NCI-H2196 (cell line): ENCODE measurements around the gene PEAR1.

Experiments
- DNase-seq: peaks from one replicate; lab custom pipeline; 2025; ENCODE audit not compliant: unreplicated experiment; lab: John Stamatoyannopoulos, UW

Gene PEAR1

DNA sequence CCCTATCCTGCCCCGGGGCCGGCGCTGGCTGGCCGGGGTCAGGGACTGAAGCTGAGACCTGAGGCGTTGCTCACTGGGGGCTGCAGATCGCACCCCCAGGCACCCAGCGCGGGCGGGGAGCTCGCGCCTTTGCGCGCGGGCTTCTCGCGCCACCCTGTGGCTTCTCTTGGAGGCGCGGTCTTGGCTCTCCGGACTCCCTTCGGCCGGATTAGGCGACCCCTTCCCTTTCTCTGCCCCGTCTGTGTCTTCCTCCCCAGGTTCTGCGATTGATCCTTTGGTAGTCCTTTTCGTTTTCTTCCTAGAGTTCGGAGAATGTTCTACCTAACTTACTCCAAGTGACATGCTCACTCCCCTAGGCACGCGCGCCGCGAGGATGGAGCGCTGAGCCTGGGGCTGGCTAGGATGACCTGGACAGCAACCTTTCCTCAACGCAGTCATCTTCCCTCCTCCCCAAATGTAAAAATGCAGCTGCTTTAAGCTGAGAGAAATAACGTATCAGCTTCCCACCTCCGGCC, 33.3 kb upstream of the PEAR1 start:
- peak; percentile 75 for DNase-seq

DNA sequence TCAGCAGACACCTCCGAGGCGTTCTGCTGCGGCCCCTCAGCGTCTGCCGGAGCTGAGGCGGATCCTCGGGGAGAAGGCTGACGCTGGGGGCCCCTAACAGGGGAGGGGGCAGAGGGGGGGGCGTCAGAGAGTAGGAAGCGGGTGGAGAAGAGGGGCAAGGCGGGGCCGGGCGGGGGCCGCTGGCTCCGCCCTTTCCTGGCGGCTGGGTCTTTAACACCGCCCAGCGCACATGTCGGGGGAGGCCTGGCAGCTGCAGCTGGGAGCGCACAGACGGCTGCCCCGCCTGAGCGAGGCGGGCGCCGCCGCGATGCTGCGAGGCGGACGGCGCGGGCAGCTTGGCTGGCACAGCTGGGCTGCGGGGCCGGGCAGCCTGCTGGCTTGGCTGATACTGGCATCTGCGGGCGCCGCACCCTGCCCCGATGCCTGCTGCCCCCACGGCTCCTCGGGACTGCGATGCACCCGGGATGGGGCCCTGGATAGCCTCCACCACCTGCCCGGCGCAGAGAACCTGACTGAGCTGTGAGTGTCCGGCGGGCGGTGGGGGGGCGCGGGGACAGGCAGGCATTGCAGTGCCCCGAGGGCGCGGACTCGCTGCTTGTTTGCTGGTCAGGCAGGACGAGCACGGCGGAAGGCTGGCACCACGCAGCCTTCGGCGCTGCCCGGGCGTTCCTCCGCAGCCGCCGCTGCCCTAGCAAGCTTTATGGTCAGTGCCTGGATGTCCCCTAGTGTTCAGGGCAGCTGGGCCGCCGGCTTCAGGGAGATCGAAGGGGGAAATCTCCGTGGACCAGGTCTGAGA, 32.7 kb upstream of the PEAR1 start, which contains the start of gene NTRK1:
Gene NTRK1 (plus strand): TSS at position 238 of the 796 bp plus-strand sequence. CDS start 70 bp downstream, at position 308.
- DNase-seq, result peak; percentile 83

DNA sequence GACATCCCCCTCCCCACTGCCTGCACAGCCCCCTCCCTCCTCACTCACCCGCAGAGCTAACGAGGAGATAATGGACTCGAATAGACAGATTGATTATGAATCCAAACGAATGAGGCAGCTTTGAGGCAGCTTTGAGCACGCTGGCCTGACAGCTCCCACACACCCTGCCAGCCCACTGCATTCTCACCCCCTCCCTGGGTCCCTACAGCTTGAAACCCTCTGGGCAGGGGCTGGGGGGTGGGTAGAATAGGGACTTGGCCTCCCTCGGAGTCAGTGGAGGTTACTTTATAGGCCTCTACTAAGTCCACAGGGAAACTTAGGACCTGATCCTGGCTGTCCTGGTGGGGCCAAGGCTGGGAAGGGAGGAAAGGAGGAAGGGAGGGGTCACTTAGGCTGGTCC, 30.9 kb upstream of the PEAR1 start:
- DNase-seq, result no peak

DNA sequence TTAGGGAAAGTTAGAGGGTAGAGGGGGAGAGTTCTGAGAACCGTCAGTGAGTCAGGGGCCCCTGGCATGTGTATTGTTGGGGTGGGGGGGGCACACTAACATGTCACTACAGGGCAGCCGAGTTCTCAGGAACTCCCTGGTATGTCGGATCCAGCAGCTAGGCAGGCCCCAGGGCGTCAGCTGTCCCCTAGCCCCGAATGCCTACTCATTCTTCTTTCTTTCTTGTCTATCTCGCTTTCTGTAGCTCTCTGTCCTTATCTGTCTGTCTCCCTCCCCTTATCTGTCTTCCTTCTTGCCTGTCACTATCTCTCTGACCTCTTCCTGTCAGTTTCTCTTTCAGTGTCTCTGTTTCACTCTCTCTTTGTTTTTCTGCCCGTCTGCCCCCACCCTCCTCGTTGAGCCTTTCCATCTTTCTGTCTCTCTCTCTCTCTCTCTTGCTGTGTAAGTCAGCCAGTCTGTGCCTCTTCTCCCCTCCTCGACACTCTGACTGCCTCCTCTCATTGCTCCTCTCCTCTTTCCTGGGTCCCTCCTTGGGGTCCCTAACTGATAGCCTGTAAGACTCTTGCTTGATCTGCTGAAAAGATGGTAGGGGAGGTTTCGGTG, 30.4 kb upstream of the PEAR1 start:
- DNase-seq, result no peak

DNA sequence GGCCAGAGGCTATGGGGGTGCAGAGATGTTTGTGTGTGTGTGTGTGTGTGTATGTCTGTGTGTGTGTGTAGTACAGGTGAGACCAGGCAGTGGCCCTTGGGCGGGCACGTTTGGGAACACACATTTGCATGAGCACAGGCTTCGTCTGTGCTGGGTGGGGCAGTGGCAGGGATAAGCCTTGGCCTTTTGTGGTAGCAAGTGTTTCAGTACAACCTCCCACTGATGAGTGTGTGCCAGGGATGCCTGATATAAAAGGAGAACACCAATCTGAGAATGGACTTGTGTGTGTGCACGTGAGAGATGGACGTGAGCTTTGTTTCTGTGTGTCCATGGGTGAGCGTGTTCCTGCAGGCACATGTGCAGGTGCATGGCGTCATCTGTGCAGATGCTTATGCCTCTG, 29.9 kb upstream of the PEAR1 start:
- DNase-seq, result no peak

DNA sequence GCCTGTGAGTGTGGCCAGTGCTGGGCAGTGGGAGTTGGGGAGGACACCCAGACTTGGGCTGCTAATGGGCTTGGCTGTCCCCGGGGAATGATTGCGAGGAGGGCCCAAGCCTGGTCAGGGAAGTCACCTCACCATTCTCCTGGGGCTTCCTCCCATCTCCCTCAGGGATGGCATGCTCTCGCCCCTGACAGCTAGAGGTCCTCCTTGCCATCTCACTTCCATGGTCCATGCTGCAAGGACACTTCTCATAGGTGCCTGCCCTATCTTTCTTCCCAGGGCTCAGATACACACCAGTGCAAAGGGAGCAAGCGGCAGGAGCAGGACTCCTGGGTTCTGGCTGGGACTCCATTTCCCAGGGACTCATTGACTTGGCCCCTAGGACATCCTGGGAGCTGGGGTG, 28.7 kb upstream of the PEAR1 start:
- no peak for DNase-seq

DNA sequence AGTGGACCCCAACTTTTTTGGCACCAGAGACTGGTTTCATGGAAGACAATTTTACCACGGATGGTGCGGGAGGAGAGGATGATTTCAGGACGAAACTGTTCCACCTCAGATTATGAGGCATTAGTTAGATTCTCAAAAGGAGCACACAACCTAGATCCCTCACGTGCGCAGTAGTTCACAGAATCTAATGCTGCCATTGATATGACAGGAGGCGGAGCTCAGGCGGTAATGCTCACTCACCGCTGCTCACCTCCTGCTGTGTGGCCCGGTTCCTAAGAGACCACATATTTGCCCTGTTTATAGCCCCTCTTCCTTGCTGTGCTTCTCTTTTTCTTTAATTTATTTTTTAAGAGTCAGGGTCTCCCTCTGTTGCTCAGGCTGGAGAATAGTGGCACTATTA, 28.3 kb upstream of the PEAR1 start:
- no peak for DNase-seq

DNA sequence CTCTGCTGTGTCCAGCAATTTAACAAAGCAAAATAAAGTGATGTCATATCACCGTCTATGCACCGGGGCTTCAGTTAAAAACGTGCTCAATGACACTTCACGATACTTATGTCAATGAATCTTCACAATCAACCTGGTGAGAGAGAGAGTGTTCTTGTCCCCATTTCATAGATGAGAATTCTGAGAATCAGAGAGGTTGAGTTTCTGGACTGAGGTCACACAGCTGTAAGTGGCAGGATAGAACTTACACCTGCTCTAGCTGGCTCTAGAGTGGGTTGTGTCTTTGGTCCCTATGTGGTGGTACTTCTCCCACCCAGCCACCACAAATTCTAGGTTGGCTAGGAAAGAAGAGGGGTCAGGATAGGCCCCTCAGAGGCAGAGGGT, 27.7 kb upstream of the PEAR1 start:
- no peak for DNase-seq

DNA sequence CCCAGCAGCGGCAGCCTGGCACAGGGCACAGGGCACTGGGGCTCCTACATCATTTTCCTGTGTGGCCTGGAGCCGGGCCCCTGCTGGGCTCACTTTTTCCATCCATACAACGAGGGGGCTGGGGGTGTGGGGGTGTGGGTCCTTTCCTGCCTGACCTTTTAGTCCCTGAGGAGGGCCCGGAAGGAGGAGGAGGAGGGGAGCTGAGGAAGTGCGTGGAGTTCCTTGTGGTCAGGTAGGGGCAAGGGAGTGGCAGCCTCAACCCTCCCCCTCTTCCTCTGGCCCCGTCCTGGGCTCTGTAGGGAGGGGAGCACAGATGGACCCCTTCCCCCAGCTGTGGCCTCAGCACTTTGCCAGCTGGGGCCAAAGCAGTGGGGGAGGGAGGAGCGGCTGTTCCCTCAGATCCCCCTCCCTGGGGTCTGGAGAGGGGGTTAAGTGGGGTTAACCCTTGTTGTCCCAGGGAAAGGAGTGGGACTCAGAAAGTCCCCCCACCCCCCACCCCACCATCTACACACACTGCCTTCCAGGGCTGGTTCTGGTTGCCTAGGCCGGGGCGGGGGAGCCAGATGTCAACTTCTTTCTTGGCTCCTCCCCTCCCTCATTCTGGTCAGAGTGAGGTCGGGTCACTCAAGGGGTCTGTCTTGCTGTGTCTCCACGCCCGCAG, 27.1 kb upstream of the PEAR1 start:
- DNase-seq, result no peak

DNA sequence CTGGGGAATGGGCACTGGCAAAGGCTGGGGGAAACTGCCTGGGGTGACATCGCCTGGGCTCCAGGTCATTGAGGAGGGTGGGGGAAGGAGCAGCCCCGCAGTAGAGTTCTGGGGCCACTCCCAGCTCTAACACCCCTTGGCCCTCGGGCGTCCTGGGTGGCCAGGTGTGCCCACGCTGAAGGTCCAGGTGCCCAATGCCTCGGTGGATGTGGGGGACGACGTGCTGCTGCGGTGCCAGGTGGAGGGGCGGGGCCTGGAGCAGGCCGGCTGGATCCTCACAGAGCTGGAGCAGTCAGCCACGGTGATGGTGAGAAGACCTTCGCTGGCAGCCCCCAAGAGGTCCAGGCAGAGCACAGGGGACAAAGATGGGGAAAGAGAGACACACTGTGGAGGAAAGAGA, 25.2 kb upstream of the PEAR1 start:
- no peak for DNase-seq

DNA sequence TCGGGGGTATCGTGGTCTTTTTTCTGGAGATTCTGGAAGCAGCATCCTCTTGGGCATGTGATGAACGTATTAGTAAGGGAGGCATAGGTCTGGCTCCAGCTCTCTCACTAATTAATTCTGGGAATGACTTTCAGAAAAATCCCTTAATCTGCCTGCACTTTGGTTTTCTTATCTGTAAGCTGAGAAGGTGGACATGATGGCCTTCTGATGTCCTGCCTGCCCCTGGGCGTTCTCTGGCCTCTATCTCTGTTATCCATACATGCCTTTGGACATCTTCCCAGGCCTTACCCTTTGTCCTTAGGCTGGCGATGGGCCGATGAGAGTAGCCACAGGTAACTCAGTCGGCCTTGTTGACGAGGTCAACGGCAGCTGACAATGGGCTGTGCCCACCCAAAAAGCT, 24.1 kb upstream of the PEAR1 start:
- DNase-seq, result no peak

DNA sequence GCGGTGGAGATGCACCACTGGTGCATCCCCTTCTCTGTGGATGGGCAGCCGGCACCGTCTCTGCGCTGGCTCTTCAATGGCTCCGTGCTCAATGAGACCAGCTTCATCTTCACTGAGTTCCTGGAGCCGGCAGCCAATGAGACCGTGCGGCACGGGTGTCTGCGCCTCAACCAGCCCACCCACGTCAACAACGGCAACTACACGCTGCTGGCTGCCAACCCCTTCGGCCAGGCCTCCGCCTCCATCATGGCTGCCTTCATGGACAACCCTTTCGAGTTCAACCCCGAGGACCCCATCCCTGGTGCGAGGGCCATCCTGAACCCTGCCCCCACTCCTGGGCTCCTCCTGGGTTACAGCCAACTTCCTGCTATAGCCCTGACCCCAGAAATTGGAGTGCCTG, 19.9 kb upstream of the PEAR1 start:
- DNase-seq, result no peak

DNA sequence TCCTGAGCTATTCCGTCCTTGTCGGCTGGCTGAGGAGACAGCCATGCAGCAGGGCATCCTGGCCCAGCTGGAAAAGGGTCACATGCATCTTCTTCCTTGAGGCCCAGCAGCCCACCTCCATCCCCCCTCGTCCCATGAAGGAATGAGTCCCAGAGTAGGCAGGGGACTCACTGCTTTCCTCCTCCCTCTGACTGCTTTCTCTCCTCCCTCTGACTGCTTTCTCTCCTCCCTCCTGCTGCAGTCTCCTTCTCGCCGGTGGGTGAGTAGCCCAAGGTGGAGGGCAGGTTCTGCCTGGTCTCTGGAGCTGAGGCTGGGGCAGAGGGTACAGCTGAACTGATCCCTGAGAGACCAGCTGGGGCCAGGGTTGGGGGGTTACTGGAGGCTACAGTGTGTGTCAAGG, 19.4 kb upstream of the PEAR1 start:
- no peak for DNase-seq

DNA sequence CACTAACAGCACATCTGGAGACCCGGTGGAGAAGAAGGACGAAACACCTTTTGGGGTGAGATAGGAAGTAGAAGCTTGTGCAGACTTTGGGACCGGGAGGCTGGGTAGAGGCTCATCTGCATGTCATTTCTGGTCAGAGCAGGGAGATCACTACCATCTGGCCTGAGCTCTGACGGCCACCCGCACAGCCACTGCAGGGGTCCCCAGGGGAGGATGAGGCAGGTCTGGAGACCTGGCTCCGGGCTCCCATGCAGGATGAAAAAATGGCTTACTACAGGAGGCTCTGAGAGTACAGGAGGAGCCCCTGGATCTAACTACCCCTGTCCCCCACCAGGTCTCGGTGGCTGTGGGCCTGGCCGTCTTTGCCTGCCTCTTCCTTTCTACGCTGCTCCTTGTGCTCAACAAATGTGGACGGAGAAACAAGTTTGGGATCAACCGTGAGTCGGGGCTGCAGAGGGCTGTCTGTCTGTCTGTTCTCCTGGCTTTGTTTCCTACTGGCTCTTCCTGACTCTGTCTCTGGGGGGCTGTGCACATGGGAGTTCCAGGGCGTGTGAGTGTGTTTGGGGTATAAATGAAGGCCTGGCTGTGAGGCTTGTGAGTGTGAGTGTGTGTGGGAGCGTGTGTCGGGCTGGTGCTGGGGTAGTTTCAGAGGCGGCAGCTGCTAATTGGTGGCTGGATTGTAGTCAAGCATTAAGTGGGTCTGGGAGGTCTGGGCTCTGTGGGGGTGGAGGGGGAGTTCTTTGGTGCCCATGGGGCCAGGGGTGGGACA, 18.8 kb upstream of the PEAR1 start:
- DNase-seq, result no peak

DNA sequence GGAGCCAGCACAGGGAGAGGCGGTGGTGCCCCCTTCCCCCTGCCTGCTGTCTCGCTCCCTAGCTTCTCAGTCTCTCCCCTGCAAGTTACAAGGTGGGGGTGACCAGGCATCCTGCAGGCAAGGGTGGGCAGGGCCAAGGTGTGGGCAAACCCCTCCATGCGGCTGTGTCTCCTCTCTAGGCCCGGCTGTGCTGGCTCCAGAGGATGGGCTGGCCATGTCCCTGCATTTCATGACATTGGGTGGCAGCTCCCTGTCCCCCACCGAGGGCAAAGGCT, 18.2 kb upstream of the PEAR1 start:
- DNase-seq, result no peak

DNA sequence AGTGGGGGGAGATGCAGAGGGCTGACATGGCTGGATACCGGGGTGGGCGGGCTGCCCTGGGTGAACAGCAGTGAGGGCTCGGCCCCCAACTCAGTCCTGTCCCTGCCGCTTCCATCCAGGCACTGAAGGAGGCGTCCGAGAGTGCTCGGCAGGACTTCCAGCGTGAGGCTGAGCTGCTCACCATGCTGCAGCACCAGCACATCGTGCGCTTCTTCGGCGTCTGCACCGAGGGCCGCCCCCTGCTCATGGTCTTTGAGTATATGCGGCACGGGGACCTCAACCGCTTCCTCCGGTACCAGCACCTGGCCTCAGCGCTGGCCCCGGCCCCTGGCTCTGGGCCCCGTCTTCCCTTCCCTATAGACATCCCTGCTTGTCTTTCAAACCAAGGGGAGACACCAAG, 17.2 kb upstream of the PEAR1 start:
- DNase-seq, result no peak

DNA sequence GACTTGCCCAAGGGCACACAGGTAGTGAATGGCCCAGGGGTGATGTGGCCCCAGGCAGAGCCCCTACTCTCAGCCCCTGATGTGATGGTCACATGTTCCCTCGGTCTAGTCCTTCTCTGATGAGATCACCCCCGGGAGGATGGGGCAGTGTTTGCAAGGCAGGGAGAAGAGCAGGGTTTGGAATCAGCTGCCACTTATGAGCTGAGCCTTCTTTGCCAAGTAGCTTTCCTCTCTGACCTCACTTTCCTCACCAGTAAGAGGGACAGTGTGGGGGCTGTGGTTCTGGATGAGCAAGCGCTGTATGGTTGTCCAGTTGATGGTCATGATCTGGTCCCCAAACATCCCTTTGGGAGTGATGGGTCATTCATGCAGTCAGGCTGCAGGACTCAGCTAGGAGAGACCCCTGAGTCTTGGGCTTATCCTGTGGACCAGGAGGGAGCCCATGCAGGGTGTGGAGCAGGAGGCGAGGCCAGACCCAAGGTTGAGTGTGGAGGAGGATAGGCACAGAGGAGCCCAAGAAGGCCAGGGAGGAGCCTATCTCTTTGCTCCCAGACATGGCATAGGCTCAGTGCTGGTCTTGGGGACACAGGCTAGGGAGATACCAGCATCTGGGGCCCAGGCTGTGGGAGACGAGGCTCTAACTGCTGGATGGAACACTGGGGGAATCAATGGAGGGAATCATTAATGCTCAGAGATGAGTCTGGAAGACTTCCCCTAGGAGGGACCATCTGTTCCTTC, 15.9 kb upstream of the PEAR1 start:
- no peak for DNase-seq

DNA sequence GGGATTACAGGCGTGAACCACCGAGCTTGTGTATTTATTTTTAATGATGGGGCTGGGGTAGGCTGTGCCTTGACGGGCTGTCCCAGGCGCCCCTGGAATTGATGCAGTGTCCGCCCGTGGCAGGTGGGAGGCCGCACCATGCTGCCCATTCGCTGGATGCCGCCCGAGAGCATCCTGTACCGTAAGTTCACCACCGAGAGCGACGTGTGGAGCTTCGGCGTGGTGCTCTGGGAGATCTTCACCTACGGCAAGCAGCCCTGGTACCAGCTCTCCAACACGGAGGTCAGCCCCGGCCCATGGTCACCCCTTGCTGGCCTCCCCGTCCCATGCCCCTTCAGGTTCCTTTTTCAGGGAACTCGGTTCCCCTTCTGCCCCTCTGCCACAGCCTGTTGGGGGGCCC, 13.6 kb upstream of the PEAR1 start:
- no peak for DNase-seq

DNA sequence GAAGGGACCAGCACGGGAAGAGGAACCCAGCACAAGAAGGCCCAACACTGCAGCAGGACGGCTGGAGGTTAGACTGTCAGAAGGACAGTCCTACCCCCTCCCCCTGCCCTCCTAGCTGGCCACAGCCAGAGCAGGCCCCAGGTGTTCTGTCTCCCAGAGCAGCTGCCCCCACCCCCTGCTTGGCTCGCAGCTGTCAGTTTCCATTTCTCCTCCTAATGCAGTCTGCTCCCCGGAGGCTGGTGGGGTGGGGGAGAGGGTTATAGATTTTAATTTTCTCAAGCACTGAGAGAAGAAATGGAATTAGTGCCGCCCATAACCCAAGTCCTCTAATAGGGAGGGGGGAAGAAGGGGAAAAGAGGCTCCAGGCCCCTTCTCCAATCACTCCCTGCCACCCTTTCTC, 13.0 kb upstream of the PEAR1 start:
- DNase-seq, result no peak

DNA sequence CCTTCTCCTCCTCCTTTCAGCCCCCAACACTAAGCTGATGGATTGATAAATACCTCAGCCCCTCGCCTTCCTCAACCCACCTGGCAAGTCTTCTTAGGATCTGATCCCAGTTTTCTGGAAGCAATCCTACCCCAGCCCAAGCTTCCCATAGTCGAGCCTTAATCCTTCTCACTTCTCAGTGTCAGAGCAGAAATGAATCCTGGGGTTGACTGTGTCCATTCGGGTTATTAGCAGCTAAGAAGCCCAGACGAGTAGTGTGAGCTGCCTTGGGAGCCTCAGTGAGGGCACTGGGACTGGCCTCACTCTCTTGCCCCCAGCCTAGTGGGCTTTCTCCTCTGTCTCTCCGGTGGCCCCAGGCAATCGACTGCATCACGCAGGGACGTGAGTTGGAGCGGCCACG, 12.4 kb upstream of the PEAR1 start:
- no peak for DNase-seq

DNA sequence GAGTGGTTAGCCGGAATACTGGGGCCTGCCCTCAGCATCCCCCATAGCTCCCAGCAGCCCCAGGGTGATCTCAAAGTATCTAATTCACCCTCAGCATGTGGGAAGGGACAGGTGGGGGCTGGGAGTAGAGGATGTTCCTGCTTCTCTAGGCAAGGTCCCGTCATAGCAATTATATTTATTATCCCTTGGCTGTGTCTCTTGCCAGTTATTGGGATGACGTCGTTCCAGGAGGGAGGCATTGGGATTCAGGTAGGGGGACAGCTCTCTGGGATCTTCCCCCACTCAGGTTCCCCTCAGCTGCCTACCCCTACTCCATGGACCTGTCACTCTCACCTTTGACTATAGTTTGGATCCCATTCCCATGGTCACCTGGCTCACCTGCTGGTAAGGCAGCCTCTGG, 11.9 kb upstream of the PEAR1 start:
- no peak for DNase-seq
